A549 (cell line): ENCODE results near the gene SPPL2C.

Experiments
- JUNB ChIP-seq: fragments of >200 bp; sonication (Bioruptor Twin); formaldehyde crosslinking; IDR thresholded peaks from 2 replicates; pipeline ENCODE4 v1.6.1; 2016
- MAFK ChIP-seq: fragments of 450-650 bp; IDR thresholded peaks from 2 replicates; pipeline ENCODE4 v1.6.1; 2014; ENCODE audit not compliant: partially characterized antibody
- MAZ ChIP-seq: fragments of 150-350 bp; IDR thresholded peaks from 2 replicates; pipeline ENCODE4 v1.6.1; 2014; ENCODE audit warnings: antibody characterized with exemption, low read depth, low read length, borderline replicate concordance
- RNF2 ChIP-seq: fragments of 200-600 bp; sonication (generic); IDR thresholded peaks from 2 replicates; pipeline ENCODE4 v1.6.1; 2016; ENCODE audit warnings: low read depth, mild to moderate bottlenecking, antibody characterized with exemption, moderate library complexity, borderline replicate concordance
- SMC3 ChIP-seq: fragments of >200 bp; sonication (Bioruptor Twin); formaldehyde crosslinking; IDR thresholded peaks from 3 replicates; pipeline ENCODE4 v1.6.1; 2018; ENCODE audit warnings: inconsistent platforms
- ZC3H11A ChIP-seq: fragments of 450-650 bp; IDR thresholded peaks from 2 replicates; pipeline ENCODE4 v1.6.1; 2014; ENCODE audit warnings: antibody characterized with exemption, mild to moderate bottlenecking
- TF ChIP-seq, protein P1 (sequence below): fragments of 200-600 bp; sonication (generic); IDR thresholded peaks from 2 replicates; pipeline ENCODE4 v1.6.1; 2016; ENCODE audit warnings: antibody characterized with exemption, mild to moderate bottlenecking, moderate library complexity
- TF ChIP-seq, protein P2 (sequence below): fragments of >200 bp; sonication (Bioruptor Twin); formaldehyde crosslinking; IDR thresholded peaks from 3 replicates; pipeline ENCODE4 v1.5.1; 2016
- TF ChIP-seq, protein P3 (sequence below): IDR thresholded peaks from 2 replicates; pipeline ENCODE4 v1.6.1; 2012

DNA sequence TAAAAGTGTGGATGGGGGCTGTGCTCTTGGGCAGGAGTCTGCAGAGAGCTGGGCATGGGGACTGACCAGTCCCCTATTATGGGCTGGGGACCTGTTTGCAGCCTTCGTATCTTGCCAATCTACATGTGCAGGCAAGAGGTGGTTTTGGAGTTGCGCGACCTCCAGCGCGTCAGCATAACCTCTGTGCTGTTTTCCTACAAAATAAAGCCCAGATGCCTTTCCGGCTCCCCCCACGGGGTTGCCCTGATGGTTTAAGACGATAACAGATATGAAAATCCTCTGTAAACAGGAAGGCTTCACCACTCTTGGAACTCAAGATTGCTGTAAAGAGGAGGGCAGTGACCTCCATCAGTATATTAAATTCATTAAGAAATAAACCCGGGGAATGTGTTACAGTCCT is 16.5 kb upstream of the SPPL2C start:
- TF ChIP-seq, protein P1, sequence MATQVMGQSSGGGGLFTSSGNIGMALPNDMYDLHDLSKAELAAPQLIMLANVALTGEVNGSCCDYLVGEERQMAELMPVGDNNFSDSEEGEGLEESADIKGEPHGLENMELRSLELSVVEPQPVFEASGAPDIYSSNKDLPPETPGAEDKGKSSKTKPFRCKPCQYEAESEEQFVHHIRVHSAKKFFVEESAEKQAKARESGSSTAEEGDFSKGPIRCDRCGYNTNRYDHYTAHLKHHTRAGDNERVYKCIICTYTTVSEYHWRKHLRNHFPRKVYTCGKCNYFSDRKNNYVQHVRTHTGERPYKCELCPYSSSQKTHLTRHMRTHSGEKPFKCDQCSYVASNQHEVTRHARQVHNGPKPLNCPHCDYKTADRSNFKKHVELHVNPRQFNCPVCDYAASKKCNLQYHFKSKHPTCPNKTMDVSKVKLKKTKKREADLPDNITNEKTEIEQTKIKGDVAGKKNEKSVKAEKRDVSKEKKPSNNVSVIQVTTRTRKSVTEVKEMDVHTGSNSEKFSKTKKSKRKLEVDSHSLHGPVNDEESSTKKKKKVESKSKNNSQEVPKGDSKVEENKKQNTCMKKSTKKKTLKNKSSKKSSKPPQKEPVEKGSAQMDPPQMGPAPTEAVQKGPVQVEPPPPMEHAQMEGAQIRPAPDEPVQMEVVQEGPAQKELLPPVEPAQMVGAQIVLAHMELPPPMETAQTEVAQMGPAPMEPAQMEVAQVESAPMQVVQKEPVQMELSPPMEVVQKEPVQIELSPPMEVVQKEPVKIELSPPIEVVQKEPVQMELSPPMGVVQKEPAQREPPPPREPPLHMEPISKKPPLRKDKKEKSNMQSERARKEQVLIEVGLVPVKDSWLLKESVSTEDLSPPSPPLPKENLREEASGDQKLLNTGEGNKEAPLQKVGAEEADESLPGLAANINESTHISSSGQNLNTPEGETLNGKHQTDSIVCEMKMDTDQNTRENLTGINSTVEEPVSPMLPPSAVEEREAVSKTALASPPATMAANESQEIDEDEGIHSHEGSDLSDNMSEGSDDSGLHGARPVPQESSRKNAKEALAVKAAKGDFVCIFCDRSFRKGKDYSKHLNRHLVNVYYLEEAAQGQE = no peak
- TF ChIP-seq MAFK = no peak
- TF ChIP-seq MAZ = no peak
- TF ChIP-seq, protein P2, sequence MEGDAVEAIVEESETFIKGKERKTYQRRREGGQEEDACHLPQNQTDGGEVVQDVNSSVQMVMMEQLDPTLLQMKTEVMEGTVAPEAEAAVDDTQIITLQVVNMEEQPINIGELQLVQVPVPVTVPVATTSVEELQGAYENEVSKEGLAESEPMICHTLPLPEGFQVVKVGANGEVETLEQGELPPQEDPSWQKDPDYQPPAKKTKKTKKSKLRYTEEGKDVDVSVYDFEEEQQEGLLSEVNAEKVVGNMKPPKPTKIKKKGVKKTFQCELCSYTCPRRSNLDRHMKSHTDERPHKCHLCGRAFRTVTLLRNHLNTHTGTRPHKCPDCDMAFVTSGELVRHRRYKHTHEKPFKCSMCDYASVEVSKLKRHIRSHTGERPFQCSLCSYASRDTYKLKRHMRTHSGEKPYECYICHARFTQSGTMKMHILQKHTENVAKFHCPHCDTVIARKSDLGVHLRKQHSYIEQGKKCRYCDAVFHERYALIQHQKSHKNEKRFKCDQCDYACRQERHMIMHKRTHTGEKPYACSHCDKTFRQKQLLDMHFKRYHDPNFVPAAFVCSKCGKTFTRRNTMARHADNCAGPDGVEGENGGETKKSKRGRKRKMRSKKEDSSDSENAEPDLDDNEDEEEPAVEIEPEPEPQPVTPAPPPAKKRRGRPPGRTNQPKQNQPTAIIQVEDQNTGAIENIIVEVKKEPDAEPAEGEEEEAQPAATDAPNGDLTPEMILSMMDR = no peak
- TF ChIP-seq JUNB = no peak
- TF ChIP-seq ZC3H11A = no peak
- no peak for TF ChIP-seq SMC3
- TF ChIP-seq, protein P3, sequence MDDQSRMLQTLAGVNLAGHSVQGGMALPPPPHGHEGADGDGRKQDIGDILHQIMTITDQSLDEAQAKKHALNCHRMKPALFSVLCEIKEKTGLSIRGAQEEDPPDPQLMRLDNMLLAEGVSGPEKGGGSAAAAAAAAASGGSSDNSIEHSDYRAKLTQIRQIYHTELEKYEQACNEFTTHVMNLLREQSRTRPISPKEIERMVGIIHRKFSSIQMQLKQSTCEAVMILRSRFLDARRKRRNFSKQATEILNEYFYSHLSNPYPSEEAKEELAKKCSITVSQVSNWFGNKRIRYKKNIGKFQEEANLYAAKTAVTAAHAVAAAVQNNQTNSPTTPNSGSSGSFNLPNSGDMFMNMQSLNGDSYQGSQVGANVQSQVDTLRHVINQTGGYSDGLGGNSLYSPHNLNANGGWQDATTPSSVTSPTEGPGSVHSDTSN = no peak
- no peak for TF ChIP-seq RNF2
